Pulmonary artery endothelial cell (primary cell): Measurements from ENCODE around the gene SMAD1. TPM values are rescaled to one million over a fixed set of nuclear protein-coding genes. Genes with fewer than 3 reads are reported as not detected.
"Not testable (repeated sequence)": the region's sequence is repeated elsewhere in the genome, so short reads cannot be mapped to it uniquely, and the experiment has no call there.

Experiments
- DNase-seq: peaks from one replicate; pipeline ENCODE4 v3.0.0-alpha.2; 2011; ENCODE audit warnings: low read depth, low spot score
- total RNA-seq: library from RNA; depleted of rRNA; stranded (reverse); fragments of >200 nt; gene quantifications from 2 replicates; pipeline ENCODE4 v1.2.3, GENCODE V29; 2014

Gene SMAD1
- total RNA-seq, 1 donor from 2014 or later, result 50.6 TPM

DNA sequence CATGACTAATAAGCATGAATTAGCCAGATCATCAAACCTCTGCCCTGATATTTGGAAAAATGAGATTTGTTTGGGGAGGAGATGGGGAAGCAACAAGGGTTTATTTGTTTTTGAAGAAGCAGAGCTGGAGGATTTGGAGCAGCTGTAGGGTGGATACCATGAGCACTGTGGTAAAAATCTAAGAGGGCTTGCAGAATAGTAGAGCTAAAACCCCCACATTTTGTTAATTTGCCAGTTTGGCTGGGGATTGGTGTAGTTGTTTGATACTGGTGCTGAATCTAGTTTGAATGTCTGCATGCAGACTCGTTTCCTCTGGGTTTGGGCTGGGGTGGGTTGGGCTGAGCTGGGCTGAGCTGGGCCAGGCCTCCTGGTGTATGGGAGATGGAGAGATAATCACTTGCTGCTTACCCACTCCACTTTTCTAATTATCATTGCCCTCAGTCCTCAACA is 43.7 kb downstream of the SMAD1 start:
- DNase-seq, result no peak

DNA sequence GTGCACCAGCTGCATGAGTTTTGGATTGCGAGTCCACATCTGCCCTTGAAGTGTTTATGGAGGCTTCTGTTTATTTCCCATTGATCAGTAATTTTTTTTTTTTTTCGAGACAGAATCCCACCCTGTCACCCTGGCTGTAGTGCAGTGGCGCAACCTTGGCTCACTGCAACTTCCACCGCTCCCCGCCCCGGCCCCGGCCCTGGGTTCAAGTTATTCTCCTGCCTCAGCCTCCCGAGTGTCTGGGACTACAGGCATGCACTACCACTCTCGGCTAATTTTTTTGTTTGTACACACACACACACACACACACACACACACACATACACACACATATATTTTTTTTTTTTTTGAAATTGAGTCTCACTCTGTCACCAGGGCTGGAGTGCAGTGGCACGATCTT is 46.1 kb downstream of the SMAD1 start:
- DNase-seq, result no peak

DNA sequence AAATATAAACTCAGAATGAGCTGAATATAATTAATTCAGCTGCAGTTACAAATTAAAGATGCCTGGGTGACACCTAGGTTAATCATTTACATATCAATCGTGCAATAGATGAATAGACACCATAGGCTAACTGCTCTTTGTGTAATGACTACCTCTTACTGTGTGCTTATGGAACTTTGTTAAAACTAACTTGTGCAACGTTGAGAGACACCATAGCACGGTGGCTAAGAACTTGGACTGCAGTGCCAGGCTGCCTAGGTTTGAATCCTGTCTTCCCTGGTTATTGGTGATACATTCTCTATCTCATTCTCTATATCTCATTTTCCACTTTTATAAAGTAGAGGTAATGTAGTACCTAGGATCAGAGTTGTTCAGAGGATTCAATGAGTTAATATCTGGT is 46.9 kb downstream of the SMAD1 start:
- no peak for DNase-seq

DNA sequence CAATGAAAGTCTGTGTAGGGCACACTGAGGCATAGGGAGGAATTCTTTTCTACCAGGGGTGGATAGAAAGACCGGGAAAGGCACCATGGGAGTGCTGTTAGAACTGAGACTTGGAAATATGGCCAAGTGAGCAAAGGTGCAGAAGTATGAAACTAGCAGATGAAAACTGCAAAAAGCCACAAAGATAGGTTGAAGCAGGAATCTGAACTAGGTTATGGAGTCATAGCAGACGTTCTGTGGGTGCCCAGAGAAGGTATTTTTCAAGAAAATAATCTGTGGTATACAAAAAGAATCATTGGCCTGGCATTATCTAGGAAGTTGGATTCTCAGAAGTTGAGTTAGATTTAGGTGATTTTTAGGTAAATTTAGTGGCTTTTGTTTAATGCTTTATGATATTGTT is 48.5 kb downstream of the SMAD1 start:
- no peak for DNase-seq

DNA sequence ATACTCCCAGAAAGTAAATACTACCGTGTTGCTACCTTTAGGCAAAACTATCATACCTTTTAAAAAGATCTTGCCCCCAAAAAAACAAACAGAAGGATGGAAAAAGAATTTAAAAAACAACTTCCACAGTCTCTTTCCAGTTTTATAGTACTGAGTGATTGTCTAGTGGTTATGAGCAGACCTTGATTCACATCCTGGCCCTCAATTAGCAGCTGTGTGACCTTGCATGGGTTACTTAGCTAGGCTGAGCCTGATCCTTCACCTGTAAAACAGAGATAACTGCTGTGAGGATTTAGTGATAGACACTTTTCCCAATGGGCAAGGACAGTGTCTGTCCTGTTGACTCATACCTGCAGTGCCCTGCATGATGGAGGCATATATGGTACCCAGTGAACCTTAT is 49.0 kb downstream of the SMAD1 start:
- DNase-seq, result no peak

DNA sequence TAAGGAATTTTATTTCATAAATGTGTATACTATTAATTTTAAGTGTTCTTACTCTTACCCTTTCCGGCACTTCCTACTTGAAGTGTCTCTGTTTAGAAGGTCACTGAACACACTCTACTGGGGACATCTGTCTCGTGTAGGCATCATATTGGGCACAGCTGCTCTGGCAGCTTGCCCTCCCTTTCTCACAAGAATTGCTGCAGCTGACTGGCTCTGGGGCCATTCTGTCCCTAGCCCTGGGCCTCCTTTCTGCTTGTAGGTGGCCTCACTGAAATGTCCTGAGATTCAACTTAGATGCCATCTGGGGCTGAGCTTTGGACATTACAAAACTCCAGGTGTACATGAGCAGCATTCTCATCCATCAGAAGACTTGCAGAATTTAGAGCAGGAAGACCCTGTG is 49.6 kb downstream of the SMAD1 start:
- DNase-seq, result no peak

DNA sequence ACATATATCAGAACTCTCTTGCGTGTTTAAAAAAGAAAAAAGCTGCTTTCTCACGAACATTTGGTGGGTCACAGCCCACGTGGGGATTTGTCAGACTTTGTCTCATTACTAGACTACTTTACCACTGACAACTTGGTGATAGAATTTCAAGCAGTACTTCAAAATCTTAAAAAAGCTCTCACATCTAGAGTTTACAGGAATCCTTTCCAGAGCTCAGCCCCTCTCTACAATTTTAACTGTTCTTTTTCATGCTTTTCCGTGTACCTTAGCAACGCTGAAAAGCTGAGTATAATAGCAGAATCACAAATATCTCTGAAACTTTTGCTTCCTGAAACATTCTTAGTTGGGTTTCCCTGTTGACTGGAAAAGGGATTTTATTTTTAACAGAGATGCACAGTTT is 50.2 kb downstream of the SMAD1 start:
- no peak for DNase-seq

DNA sequence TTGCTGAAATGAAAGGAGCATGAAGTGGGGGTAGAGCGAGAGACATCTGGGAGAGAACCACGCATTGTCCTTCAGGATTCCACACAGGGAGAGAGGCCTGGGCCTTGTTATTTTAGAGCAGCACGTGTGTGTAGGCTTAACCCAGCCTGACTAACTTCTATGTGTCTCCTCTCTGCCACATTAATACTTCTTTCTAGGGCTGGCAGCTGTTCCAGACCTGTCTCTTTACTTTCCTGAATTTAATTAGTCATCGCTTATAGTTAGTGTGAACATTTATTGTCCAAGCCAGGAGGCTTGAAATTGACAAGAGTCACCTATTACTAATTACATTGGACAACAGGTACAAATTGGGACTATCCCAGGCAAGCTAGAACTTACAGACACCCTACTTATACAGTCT is 51.3 kb downstream of the SMAD1 start:
- no peak for DNase-seq

DNA sequence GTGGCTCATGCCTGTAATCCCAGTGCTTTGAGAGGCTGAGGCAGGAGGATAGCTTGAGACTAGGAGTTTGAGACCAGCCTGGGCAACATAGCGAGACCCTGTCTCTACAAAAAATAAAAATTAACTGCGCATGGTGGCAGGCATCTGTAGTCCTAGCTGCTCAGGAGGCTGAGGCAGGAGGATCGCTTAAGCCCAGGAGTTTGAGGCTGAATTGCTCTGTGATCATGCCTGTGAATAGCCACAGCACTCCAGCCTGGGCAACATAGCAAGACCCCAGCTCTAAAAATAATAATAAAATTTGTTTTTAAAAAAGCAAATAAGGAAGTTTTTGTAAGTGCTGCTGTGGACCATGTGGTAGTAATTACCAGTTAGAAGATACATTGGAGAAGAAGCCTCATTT is 51.8 kb downstream of the SMAD1 start:
- DNase-seq, result not testable (repeated sequence)

DNA sequence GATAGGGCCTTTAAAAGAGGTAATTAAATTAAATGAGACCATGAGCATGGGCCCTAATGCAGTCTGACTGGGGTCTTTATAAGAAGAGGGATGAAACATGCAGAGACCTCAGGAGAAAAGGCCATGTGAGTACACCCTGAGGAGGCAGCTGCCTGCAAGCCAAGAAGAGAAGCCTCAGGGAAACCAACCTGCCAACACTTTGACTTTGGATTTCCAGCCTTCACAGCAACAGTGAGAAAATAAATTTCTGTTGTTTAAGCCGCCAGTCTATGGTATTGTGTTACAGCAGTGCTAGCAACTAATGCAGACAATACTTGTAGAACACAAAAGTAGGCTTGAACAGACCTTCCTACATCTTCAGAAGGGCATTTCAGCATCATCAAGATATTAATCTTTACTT is 52.3 kb downstream of the SMAD1 start:
- DNase-seq, result no peak

DNA sequence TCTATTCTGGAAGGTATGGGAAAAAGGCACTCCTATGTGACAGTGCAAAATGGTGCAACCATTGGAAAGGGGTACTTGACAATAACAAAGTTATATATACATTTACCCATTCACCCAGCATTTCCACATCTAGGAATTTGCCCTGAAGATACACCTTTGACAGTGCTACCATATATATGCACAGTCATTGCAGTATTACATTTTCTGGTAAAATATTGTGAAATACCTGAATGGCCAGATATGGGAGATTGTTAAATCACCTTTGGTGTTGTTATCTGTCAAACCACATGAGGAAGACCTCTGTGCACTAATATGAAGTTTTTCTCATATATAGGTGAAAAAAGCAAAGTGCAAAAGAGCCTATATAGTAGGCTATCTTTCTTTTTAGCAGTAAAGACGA is 53.5 kb downstream of the SMAD1 start:
- DNase-seq, result no peak

DNA sequence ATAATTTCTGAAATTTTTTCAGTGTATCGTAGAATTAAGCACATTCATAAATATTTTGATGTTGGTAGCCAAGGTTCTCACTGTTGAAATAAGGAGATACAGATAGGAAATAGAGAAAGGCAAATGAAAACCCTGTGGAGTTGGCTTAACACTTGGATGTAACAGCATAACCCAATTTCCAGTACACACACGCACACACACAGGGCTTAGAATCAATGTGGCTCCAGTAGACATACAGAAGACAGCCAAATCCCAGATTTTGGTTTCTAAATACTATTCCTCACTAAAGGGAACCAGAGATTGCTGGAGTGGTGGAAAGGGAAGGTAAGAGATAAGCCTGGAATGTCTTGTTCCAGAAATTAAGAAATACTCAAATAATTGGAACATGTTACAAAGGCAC is 54.4 kb downstream of the SMAD1 start:
- DNase-seq, result no peak

DNA sequence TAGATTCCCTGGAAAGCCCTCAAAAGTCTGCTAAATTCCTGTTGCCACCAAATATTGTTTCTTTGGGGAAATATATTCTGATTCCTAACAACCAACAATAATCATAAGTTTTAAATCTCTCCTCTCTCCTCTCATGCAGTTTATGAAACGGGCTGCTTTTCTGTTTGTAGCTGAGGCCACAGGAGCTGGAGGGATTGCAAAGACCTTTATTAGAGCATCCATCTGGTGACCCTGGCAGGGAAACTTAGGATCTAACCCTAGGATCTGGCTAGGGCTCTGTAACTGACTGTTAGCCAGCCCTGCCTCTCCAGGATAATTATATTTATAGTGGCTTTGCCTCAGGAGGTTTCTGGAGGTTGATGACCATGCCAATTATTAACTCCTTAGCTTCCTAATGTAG is 56.9 kb downstream of the SMAD1 start:
- no peak for DNase-seq

DNA sequence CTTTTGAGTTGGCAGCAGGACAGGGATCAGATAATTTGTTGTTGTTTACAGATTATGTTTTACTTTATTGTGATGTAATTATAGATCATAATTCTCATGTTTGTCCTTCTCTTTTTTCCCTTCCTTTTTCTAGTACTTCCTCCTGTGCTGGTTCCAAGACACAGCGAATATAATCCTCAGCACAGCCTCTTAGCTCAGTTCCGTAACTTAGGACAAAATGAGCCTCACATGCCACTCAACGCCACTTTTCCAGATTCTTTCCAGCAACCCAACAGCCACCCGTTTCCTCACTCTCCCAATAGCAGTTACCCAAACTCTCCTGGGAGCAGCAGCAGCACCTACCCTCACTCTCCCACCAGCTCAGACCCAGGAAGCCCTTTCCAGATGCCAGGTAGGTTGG is 58.0 kb downstream of the SMAD1 start:
- no peak for DNase-seq

DNA sequence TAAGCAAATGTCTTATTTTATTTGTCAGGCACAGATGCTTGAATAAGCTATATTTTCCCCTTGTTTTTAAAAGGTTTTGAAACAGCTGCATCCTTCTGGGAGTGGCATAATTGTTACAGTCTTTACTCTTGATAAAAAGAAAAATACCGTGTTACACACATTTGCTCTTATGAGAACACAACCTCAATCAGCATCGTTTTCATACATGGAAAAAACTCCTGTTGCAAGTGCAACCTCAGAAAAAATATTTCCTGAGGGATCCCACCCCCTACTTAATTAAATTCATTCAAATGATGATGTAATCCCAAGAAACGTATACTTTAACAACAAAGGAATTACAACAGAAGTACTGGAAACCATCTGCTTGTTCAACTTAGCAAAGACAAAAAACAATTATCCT is 58.6 kb downstream of the SMAD1 start:
- DNase-seq, result no peak

DNA sequence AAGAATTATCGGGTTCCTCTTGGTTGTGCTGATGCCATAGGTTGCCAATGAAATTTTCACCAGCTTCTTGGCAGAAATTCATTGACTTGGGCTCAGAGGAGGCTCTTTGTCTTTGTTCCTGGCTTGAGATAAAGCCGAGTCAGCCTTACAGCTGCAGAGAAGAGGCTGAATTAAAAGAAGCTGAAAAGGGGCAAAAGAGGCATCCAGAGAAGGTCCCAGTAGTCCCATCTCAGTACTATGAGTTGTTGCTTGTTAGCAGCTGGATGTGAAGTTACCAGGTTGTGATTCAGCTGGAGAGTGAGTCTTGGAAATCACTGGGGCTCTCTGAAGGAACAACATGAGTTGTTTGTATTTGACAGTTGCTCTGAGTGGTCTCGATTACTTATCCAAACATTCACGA is 59.7 kb downstream of the SMAD1 start:
- no peak for DNase-seq

DNA sequence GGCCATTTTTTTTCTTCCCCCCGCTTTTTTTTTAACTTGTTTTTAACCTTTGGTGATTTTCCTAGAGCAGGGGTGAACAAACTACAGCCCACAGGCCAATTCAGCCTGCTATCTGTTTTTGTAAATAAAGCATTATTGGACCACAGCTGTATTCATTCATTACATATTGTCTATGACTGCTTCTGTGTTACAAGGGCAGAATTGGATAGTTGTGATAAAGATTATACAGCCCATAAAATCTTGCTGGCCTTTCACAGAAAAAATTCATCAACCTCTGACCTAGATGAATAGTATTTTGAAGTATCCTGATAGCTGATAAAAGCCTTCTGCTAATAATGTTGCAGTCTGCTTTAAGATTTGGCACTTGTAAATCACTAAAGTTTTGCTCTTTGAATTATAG is 63.4 kb downstream of the SMAD1 start:
- DNase-seq, result no peak

DNA sequence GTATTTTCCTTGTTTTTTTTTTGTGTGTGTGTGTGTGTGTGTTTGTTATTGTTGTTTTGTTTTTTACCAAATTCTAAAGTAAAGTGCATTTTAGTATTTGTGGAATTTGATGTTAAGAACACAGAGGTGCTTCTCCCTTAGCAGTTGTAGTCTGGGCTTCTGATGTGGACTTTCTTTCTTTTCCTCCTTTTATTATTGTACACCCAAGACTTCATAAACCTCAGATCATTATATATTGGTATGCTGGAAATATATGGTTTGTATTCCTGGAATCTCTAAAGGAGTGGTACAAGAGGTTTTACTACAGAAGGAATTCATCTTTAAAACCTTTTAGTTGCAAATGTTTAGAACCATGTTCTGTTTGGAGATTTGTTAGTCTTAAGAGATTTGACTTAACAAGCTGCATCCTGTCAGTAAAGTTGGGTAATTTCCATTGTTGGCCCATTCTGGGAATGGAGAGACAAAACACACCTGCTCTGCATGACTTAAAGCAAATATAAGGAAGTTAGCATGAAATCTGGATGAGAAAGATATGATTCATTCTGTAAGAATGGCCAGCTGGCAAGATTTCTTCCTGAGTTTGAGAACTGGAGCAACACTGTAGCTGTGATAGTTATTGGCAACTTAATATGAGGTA is 64.0 kb downstream of the SMAD1 start:
- DNase-seq, result peak; percentile 97

DNA sequence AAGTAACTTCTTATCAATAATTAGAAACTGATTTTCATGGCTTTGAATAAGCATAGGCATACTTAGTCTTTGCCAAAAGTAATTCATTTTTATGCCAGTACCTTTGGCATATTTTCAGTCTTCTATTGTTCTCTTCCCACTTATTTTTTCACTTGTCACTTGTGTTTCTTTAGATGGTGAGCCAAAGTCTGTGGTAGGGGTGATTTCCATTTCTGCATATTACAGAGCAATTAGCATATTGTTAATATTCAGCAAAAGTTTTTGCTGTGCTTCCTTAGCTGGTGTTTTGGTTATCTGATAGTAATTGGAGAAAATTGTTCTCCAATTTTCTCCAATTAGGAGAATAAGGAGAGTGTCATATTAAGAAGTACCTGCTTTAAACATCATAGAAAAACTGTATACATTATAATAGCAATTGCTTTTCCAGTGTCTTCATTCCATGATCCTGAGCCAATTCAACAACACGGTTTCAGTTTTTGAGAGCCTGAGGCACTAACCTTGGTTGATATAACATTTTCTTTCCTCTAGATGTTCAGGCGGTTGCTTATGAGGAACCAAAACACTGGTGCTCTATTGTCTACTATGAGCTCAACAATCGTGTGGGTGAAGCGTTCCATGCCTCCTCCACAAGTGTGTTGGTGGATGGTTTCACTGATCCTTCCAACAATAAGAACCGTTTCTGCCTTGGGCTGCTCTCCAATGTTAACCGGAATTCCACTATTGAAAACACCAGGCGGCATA is 64.7 kb downstream of the SMAD1 start:
- peak; percentile 57 for DNase-seq

DNA sequence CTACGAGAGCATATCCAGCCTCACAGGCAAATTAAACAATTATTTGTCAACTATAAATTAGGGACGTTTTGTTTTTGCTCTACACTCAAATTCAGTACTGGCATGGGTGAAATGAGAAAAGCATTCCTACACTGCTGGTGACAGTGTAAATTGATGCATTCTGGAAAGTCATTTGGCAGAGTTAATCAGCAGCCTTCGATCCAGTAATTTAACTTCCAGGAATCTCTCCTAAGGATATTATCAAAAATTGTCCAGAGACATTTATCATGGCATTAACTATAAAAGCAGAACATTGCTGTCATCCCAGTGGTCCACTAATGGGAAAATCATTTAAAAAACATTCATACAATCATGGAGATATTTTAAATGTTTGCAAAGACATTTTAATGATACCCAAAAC is 70.0 kb downstream of the SMAD1 start:
- DNase-seq, result no peak

DNA sequence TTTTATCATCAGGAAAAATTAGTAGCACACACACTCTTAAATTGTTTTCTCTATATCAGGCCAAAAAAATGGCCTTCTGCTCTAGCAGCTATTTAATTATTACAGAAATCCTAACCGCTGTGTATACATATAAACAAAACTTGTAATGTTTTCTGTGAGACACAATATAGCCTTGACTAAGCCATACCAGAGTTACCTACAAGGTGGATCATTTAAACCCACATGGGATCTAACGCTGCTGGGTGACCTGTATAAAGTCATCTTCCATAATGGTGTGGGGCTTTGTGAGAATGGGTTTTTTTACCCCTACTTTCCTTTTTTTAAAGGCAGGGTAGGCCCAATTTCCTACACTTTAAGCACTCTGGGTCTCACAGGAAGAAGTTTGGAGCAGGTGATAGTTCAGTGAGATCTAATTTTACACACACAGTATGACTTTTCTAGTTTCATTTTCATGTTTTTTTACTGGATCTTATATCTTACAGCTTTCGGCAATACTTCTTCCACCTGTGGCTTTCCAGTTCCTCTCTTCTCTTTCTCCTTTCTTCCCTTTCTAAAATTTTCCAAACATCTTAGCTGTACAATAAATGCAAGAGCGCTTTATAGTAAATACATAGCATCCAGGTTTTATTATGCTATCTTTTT is 70.6 kb downstream of the SMAD1 start:
- DNase-seq, result no peak

DNA sequence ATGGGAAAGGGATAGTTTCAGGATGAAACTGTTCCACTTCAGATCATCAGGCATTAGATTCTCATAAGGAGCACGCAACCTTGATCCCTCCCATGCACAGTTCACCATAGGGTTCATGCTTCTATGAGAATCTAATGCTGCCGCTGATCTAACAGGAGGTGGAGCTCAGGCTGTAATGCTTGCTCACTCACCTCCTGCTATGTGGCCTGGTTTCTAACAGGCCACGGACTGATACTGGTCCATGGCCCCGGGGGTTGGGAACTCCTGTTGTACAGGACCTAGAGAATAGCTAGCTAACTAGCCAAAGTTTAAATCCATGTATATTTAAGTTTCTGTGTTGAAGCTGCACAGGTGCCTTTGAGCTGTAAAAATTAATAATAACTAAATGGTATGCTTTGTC is 71.7 kb downstream of the SMAD1 start:
- no peak for DNase-seq

DNA sequence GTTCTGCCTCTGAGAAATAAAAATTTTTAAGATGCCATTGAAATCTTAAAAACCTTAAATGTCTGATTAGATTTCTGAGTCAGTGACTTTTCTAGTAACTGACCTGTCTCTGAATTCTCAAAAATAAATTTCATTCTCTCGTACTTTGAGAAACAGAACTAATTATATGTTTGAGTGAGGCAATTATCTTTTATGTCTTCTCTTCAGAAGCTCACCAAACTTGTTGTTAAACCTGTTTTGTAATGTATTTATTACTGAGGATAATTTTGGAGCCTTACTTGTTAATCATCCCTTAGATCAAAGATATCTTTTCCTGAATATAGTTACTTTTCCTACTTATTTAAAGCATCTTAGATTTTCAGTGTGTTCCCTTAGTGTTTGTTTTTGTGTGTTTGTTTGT is 73.0 kb downstream of the SMAD1 start:
- DNase-seq, result no peak
